ENCODE results near the gene IRF8. TPM values are rescaled to one million over a fixed set of nuclear protein-coding genes. Genes with fewer than 3 reads are reported as not detected.

Gene IRF8
- polyA plus RNA-seq, 1 of the 3 experiments (the other 2 are of a cell fraction) = not detected

DNA sequence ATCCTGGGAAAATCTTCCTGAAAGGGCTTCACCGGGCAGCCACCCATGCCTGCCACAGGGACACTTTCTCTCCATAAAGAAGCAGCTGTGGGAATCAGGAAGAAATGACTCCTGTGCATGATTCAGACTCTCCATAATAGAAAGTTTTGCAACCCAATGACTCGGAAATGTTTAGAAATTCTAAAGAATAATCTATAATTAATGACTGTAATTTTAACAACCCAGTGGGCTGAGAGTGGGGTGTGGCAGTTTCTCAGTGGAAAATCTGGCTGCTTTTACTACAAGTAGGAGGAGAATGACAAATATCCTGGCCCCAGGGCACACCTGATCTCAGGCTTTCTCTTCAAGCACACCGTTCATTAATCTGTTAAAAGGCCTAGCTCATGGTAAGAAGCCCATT lies 25.7 kb downstream of the IRF8 start:
- no peaks in the 10 kb centered on the region for H3F3A ChIP-seq (replicated peaks; ENCODE audit: insufficient read depth)
- no peak overlapping the region for H2AFZ ChIP-seq (ENCODE audit: low read depth)
- H3K4me1 ChIP-seq (ENCODE audit: control insufficient read depth in 1 of 2, insufficient read depth in 2 of 2, low read depth in 1 of 2, low read length in 1 of 2) = no peaks in the 10 kb centered on the region
- peaks cover 95% of the 10 kb centered on the region for H3K27me3 ChIP-seq (ENCODE audit: insufficient read depth)
- H4K20me1 ChIP-seq (ENCODE audit: insufficient read depth) = no peaks in the 10 kb centered on the region
- ChIA-PET POLR2A (no interaction called here), CTCF (interaction anchor here (1.6 kb wide), 1 partner anchor 104 kb away, joined by 4 read pairs; no protein-coding TSS in a partner anchor)
- H3K9ac ChIP-seq = no peak overlapping the region
- TF ChIP-seq TEAD4 (IDR thresholded peaks at IDR 0.05; ENCODE audit: borderline replicate concordance, insufficient read depth) (no peak), FOXM1 (IDR thresholded peaks at IDR 0.05; ENCODE audit: low read depth) (no peak), PBX3 (IDR thresholded peaks at IDR 0.05) (no peak)
- H3K79me2 ChIP-seq (ENCODE audit: insufficient read depth) = no peaks in the 10 kb centered on the region
- H3K36me3 ChIP-seq (replicated peaks in 1 of 2; ENCODE audit: control insufficient read depth in 1 of 2, insufficient read depth in 2 of 2, low read length in 1 of 2) = no peaks in the 10 kb centered on the region
- H3K27ac ChIP-seq (ENCODE audit: low read depth in 2 of 2, low read length in 1 of 2) = no peak overlapping the region
- no peaks in the 10 kb centered on the region for H3K9me3 ChIP-seq
- no peak for DNase-seq
- H3K4me2 ChIP-seq = no peak overlapping the region
- 6% methylated on average over 3 of the region's 3 CpGs for WGBS (ENCODE audit: low lambda C conversion rate)
- no peak overlapping the region for H3K4me3 ChIP-seq (ENCODE audit: low read depth in 2 of 2, low read length in 1 of 2)
- H3K9me2 ChIP-seq = no peaks in the 10 kb centered on the region

DNA sequence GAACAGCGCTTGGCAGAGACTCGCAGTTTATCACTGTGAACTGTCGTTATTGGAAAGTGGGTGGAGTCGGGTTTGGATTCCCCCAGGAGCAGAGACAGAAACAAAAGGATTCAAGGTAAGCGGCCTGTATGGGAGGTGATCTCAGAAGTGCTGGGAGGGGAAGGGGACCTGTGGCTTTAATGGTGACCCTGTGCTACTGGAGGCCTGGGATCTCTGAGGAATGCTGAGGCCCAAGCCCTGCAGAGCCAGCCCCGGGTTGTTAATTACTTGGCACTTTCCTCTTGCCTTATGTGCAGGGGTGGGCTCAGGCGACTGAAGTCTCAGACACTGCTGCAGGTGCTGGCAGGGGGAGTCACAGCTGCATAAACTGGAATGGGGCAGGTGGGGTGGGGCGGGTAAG lies 27.4 kb downstream of the IRF8 start:
- H3F3A ChIP-seq (replicated peaks; ENCODE audit: insufficient read depth) = no peaks in the 10 kb centered on the region
- POLR2A ChIA-PET = no interaction called here
- no peak for DNase-seq

More for the DNA sequence above, 27.4 kb downstream of the IRF8 start:
- peaks cover 95% of the 10 kb centered on the region for H3K27me3 ChIP-seq (ENCODE audit: insufficient read depth)
- H3K9me2 ChIP-seq = no peaks in the 10 kb centered on the region
- 24% methylated on average over 7 of the region's 8 CpGs for WGBS (ENCODE audit: low lambda C conversion rate)
- H3K27ac ChIP-seq (ENCODE audit: low read depth in 2 of 2, low read length in 1 of 2) = no peak overlapping the region
- H3K9me3 ChIP-seq = no peaks in the 10 kb centered on the region
- no peaks in the 10 kb centered on the region for H3K36me3 ChIP-seq (replicated peaks in 1 of 2; ENCODE audit: control insufficient read depth in 1 of 2, insufficient read depth in 2 of 2, low read length in 1 of 2)
- TF ChIP-seq, protein P1, sequence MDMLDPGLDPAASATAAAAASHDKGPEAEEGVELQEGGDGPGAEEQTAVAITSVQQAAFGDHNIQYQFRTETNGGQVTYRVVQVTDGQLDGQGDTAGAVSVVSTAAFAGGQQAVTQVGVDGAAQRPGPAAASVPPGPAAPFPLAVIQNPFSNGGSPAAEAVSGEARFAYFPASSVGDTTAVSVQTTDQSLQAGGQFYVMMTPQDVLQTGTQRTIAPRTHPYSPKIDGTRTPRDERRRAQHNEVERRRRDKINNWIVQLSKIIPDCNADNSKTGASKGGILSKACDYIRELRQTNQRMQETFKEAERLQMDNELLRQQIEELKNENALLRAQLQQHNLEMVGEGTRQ (IDR thresholded peaks at IDR 0.05; ENCODE audit: borderline replicate concordance, low read depth, low read length) = no peak
- TF ChIP-seq TAF1 (IDR thresholded peaks at IDR 0.05; ENCODE audit: borderline replicate concordance, low read depth, low read length) = no peak
- TF ChIP-seq USF1 (IDR thresholded peaks at IDR 0.05; ENCODE audit: borderline replicate concordance, low read depth) = no peak
- TF ChIP-seq, protein P2, sequence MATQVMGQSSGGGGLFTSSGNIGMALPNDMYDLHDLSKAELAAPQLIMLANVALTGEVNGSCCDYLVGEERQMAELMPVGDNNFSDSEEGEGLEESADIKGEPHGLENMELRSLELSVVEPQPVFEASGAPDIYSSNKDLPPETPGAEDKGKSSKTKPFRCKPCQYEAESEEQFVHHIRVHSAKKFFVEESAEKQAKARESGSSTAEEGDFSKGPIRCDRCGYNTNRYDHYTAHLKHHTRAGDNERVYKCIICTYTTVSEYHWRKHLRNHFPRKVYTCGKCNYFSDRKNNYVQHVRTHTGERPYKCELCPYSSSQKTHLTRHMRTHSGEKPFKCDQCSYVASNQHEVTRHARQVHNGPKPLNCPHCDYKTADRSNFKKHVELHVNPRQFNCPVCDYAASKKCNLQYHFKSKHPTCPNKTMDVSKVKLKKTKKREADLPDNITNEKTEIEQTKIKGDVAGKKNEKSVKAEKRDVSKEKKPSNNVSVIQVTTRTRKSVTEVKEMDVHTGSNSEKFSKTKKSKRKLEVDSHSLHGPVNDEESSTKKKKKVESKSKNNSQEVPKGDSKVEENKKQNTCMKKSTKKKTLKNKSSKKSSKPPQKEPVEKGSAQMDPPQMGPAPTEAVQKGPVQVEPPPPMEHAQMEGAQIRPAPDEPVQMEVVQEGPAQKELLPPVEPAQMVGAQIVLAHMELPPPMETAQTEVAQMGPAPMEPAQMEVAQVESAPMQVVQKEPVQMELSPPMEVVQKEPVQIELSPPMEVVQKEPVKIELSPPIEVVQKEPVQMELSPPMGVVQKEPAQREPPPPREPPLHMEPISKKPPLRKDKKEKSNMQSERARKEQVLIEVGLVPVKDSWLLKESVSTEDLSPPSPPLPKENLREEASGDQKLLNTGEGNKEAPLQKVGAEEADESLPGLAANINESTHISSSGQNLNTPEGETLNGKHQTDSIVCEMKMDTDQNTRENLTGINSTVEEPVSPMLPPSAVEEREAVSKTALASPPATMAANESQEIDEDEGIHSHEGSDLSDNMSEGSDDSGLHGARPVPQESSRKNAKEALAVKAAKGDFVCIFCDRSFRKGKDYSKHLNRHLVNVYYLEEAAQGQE (IDR thresholded peaks at IDR 0.05; ENCODE audit: low read depth, low read length) = no peak
- no peak for TF ChIP-seq FOSL2 (IDR thresholded peaks at IDR 0.05; ENCODE audit: borderline replicate concordance, low read depth)
- TF ChIP-seq IRF3 (IDR thresholded peaks at IDR 0.05; ENCODE audit: low read depth, low read length) = no peak
- no peak for TF ChIP-seq EP300 (IDR thresholded peaks at IDR 0.05; ENCODE audit: borderline replicate concordance in 1 of 2, low read depth in 1 of 2, low read length in 1 of 2)
- H3K4me1 ChIP-seq (ENCODE audit: control insufficient read depth in 1 of 2, insufficient read depth in 2 of 2, low read depth in 1 of 2, low read length in 1 of 2) = no peaks in the 10 kb centered on the region
- no peak overlapping the region for H3K4me2 ChIP-seq
- no peak overlapping the region for H3K4me3 ChIP-seq (ENCODE audit: low read depth in 2 of 2, low read length in 1 of 2)
- no peak overlapping the region for H2AFZ ChIP-seq (ENCODE audit: low read depth)
- no peak overlapping the region for H3K9ac ChIP-seq
- H3K79me2 ChIP-seq (ENCODE audit: insufficient read depth) = no peaks in the 10 kb centered on the region
- CTCF ChIA-PET = interaction anchor here (0.6 kb wide), 1 partner anchor 147 kb away, joined by 3 read pairs; no protein-coding TSS in a partner anchor
- no peaks in the 10 kb centered on the region for H4K20me1 ChIP-seq (ENCODE audit: insufficient read depth)

All from SK-N-SH (cell line).